Measurements from ENCODE around the gene FOXC2.

The FOXC2 gene

GRCh38 chr16:86566601-86566965 is at the start of gene FOXC2:
TSS of gene FOXC2 (plus strand) at chr16:86566829. CDS start at chr16:86567336, 507 bp downstream.
- peak in 1 of 2 donors; percentile 17 for DNase-seq (ENCODE audit: extremely low read depth in 1 of 2, low read depth in 1 of 2)

- no peak for DNase-seq (ENCODE audit: extremely low read depth in 1 of 2, low read depth in 1 of 2)
Measured at GRCh38 chr16:86517033-86517432, 49.6 kb upstream of the FOXC2 start.

DNA sequence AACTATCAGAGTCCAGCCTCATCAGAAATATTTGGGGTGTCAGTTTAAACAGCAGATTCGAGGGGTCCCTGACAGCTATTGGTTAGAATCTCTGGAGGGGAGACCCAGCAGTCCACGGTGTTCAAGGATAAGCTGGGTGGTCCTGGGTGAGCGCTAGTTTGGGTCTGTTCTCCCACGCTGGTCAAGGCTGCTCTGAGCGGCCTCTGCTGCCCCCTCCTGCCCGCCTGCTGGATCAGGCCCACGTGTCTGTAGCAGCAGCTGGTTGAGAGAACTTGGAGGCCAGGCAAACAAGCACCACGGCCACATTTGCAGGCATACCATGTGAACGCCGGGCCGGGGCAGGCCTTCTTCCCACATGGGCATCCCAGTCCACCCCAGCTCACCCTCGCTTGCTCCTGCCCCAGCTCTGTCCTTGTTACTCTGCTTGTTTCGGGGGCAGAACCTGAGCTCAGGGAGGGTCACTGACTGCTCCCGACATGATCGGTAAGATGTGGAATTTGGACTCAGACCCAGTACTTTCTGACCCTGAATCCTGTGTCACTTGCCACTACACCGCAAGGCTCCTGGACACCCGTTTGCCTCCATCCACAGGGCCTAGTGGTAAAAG is 48.9 kb upstream of the FOXC2 start:
- DNase-seq (ENCODE audit: extremely low read depth in 1 of 2, low read depth in 1 of 2): no peak

GRCh38 chr16:86519007-86519648 is 47.5 kb upstream of the FOXC2 start:
- no peak for DNase-seq (ENCODE audit: extremely low read depth in 1 of 2, low read depth in 1 of 2)

GRCh38 chr16:86519649-86520316 is 46.8 kb upstream of the FOXC2 start:
- DNase-seq (ENCODE audit: extremely low read depth in 1 of 2, low read depth in 1 of 2): peak in 1 of 2 donors; percentile 51

DNA sequence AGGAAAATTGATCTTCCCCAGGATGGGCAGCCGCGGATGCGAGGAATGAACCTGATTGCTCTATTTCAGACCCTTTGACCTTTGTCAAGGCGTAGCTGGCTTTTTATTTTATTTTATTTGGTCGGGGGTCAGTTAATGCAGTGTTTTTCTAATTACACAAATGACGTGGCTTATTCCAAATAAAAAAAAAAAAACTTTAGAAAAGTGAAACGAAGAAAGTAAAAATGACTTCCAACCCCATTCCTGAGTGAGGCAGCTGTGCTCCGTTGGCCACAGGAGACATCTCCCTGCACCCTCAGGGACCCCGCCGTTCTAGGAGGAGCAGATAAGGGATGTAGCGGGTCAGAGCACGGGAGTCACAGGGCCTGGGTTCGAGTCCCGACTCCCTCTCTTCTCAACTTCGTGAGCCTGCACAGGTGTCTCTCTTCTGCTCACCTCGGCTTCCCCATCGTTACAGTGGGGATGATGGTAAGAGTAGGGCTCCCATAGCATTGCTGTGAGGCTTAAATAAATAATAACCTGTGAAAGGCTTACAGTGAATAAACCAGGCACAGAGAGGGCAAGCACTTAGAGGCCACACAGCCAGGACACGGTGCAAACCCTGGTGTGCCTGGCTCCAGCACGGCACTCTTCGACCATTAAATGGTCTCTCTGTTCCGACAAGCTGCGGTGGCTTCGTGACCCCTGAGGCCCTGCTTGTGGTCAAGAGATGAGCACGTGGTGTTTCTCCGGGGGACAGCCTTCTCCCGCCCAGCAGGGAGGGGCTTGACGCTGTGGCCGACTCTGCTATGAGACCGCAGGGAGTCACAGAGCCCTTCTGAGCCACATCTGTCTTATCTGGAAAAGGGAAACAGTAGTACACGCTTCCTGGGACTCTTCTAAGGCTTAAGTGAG is 46.1 kb upstream of the FOXC2 start:
- DNase-seq (ENCODE audit: extremely low read depth in 1 of 2, low read depth in 1 of 2): no peak

DNA sequence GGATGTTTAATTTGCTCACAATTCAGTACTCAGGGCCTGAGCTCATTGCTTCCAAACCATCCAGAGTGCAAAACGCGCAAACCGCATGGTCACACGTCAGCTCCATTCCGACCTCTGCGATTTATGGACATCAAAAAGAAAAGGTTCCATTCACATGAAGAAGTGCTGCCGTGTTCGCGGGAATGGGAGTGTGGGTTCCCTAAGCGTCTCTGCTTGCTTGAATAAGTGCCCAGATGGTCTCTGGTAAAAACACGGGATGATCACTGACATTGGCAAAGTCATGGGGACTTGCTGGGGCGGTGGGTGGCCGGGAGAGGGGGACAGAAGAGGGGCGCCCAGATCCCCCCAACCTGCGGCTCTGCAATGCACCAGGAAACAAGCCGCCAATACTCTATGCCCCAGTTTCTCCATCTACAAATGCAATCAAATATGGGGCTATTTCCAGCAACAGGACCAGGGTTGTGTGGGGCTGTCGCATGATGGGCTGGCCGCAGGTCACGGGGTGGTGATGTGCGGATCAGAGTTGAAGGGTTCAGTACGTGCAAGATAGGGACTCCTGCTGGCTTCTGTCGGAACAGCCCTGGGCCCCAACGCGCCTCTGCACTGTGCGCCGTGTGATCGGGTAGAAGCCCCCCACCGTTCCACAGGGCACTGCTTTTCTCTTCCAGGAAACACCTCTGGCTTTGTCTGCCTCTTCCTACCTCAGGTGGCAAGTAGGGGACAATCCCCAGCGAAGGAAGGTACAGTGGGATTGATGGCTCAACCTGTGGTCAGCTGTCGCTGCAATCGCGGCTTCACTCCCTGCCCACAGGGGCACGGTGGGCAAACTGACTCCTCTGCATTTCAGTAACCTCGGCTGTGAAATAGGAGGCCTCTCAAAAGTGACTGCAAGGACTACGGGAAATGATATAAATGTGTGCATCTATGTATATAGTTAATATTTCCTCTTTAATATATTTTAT is 45.1 kb upstream of the FOXC2 start:
- no peak for DNase-seq (ENCODE audit: extremely low read depth in 1 of 2, low read depth in 1 of 2)

GRCh38 chr16:86522634-86523033 is 44.0 kb upstream of the FOXC2 start:
- DNase-seq (ENCODE audit: extremely low read depth in 1 of 2, low read depth in 1 of 2): no peak

- DNase-seq (ENCODE audit: extremely low read depth in 1 of 2, low read depth in 1 of 2): no peak
Measured at GRCh38 chr16:86523166-86523740, 43.4 kb upstream of the FOXC2 start.

DNA sequence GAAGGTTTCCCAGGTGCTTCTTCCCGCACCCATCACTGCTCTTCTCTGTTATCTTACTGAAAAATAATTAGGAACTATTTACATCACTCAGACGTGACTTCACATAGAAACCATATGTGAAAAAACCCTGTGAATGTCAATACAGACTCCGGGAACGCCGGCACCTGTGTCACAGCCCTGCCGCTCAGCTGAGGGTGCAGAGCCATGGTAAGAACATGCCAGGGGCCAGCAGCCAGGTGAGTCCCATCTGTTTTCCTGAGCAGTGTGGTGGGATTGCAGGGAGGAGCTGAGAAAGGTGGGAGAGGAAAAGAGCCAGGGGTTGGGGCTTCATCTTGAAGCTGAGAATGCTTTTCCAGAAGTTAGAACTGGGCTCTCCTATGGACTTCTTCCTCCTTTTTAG is 42.6 kb upstream of the FOXC2 start:
- no peak for DNase-seq (ENCODE audit: extremely low read depth in 1 of 2, low read depth in 1 of 2)

DNA sequence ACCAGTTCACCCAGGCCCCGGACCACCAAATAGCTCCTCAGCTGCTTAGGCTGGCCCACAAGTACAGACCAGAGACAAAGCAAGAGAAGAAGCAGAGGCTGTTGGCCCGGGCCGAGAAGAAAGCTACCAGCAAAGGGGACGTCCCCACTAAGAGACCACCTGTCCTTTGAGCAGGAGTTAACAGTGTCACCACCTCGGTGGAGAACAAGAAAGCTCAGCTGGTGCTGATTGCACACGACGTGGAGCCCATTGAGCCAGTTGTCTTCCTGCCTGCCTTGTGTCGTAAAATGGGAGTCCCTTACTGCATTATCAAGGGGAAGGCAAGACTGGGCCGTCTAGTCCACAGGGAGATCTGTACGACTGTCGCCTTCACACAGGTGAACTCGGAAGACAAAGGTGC is 40.9 kb upstream of the FOXC2 start:
- no peak for DNase-seq (ENCODE audit: extremely low read depth in 1 of 2, low read depth in 1 of 2)

- no peak for DNase-seq (ENCODE audit: extremely low read depth in 1 of 2, low read depth in 1 of 2)
Measured at GRCh38 chr16:86527366-86527765, 39.3 kb upstream of the FOXC2 start.

DNA sequence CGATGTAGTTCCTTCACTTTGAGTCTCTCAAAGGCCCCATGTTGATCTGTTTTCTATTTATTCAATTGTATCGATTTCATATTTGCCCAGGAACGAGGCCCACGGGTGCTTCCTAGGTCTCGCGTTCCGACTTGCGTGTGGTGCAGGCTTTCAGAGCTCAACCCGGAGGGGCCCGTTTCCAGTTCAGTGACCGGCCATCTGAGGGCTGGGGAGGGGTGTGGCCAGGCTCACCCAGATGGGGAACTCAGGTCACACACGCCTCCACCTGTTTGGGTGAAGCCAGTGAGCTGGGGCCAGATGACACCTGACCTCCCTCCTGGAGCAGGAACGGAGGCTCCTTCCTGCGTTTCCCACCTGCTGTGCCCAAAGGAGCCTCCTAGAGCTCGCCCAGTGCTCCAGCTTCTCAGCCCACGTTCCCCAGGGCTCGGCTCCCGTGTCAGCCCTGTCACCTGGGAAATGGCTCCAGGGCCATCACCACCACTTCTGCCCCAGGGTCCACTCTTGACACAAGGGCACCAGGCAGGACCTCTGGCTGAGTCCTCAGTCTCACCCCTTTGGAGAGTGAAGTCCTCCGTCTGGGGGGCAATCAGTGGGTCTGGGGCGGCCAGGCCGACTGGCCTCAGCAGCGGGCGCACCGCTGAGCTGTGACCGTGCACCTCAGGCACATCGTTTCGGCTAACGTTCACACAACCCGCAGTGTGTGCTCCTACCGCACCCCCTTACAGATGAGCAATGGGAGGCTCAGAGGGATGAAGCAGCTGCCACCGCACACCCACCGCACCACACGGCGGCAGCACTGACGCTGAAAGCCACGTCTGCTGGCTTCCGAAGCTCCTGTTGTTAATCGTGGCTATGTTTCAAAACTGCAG is 38.3 kb upstream of the FOXC2 start:
- DNase-seq (ENCODE audit: extremely low read depth in 1 of 2, low read depth in 1 of 2): no peak

DNA sequence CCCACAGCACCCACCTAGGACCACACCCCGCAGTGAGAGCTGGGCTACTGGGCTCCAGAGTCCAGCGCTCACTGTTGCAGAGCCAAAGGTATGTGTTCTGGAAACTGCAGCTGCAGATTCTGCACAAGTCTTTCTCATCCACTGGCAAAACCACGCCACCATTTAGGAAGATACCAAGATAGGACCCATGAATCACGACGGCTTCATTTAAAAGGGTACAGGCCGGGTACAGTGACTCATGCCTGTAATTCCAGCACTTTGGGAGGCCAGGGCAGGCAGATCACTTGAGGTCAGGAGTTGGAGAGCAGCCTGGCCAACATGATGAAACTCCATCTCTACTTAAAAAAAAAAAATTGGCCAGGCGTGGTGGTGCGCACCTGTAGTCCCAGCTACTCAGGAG is 37.5 kb upstream of the FOXC2 start:
- no peak for DNase-seq (ENCODE audit: extremely low read depth in 1 of 2, low read depth in 1 of 2)

DNA sequence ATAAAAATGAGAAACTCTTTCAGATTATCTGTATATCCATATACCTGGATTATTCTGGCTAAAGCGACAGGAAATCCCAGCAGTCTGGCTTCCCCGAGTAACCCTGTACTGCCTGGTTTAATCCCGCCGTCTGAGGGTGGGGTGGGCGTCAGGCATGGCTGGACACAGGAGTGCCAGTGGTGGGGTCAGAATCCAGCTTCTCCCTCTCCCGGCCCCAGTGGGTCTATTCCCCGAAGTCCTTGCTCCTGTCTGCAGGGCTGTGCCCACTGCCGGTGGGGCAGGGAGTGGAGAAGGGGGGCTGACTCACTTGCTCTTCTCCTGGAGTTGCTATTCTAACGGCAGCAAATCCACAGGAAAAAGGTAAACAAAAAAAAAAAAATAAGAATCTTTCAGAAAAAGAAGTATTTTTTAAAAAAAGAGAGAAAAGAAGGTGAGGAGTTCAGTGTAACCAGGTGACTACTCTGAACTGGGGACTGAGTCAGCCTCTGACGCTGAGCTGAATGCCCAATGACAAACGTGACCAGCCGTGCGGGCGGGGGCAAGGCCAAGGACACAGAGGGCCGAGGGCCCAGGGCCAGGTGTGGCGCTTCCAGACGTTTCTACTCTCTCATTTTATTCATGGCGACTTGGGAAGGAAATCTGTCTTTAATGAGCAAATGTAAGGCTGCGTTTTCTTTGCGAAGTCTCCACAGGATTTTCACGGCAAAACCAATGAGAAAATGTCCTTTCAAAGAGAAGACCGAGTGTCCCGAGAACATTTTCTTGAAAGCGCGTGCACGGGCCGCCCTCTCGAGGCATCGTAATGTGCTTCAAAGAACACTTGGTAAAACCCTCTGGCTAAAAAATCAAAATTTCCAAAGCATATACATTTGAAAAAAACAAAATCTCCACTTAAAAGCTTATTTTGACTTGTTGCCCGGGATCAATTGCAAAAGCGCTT is 36.1 kb upstream of the FOXC2 start:
- DNase-seq (ENCODE audit: extremely low read depth in 1 of 2, low read depth in 1 of 2): no peak

DNA sequence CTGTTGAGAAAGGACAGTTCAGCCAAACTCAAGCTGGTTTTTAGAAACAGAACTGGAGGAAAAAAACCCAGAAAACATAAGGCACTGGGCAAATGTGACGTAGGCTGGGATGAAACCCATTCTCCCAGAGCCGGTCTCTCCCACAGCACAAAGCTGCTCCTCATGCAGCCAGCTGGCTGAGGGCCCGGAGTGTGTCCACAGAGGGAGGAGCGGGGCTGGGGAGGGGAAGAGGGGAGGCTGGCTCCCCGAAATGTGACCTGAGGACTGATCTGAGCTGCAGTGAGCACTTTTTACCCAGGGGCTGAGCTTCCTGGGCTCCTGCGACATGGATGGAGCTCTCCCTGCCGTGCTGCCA is 35.5 kb upstream of the FOXC2 start:
- DNase-seq (ENCODE audit: extremely low read depth in 1 of 2, low read depth in 1 of 2): no peak

GRCh38 chr16:86531641-86532525 is 34.7 kb upstream of the FOXC2 start:
- no peak for DNase-seq (ENCODE audit: extremely low read depth in 1 of 2, low read depth in 1 of 2)
